ENCODE results near the gene DNM3.

DNM3 gene

DNA sequence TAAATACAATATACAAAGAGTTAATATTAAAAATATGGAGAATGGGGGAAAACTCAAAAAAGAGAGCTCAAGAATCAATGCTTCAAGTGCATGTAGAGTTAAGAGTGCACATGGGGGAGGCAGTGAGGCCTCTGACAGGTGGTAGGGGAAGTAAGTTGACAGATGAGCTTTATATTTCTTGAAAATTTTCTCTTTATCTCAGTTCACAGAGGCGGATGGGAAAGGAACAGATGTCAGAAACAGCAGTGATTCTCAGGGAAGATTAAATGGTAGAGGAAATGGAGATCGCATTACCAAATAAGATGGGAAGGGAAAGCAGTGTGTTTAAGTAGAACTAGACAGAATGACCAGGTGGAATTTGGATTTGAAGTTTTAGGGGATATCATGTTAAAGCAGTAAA lies 379.1 kb downstream of the DNM3 start:
- H3K9me3 Mint-ChIP-seq = no peaks in the 10 kb centered on the region
- ATAC-seq (replicated peaks; ENCODE audit: extremely low read depth, poor library complexity, severe bottlenecking) (no peak), DNase-seq (ENCODE audit: low spot score in 2 of 2) (no peak)
- H3K4me1 Mint-ChIP-seq = no peaks in the 10 kb centered on the region
- H3K4me3 Mint-ChIP-seq = no peak overlapping the region
- H3K36me3 Mint-ChIP-seq (ENCODE audit: insufficient read depth) = no peaks in the 10 kb centered on the region
- H3K27me3 Mint-ChIP-seq = no peaks in the 10 kb centered on the region
- H3K27ac Mint-ChIP-seq (ENCODE audit: low read depth) = no peak overlapping the region

DNA sequence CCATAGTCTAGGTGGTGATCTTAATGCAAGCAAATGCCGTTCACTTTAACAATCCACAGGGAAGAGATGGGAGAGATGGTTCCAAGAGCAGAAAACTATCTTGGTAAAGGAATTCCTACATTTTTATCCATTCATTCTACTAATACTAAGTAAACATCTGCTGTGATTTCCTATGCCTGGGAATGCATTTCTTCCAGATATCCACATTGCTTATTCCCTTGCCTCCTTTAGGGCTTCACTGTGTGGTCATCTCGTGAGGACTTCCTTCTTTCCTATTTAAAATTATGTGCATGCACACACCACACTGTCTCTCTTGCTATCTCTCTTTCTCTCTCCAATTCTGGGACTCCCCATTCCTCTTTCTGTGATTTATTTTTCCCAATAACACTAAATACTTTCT lies 380.1 kb downstream of the DNM3 start:
- H3K27ac Mint-ChIP-seq (ENCODE audit: low read depth) = no peak overlapping the region
- no peak for ATAC-seq (replicated peaks; ENCODE audit: extremely low read depth, poor library complexity, severe bottlenecking)

DNA sequence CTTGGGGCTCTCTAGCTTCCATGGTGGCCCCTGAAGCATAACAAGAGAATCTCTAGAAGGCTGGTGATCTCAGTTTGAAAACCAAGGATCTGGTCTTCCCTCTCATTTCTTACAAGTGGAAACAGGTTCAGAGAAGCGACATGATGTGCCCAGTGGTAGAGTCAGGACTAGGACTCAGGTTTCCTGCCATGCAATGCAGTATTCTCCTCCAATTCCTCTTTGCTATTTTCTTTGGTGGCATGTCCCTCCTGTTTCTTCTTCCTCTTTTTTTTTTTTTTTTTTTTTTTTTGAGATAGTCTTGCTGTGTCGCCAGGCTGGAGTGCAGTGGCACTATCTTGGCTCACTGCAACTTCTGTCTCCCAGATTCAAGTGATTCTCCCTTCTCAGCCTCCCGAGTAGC lies 383.6 kb downstream of the DNM3 start:
- DNase-seq (ENCODE audit: low spot score in 2 of 2) = no peak
- ATAC-seq (replicated peaks; ENCODE audit: extremely low read depth, poor library complexity, severe bottlenecking) = no peak
- Mint-ChIP-seq H3K9me3 (no peaks in the 10 kb centered on the region), H3K36me3 (ENCODE audit: insufficient read depth) (no peaks in the 10 kb centered on the region), H3K27me3 (no peaks in the 10 kb centered on the region), H3K4me1 (peaks cover 2% of the 10 kb centered on the region), H3K27ac (ENCODE audit: low read depth) (no peak overlapping the region), H3K4me3 (no peak overlapping the region)

More for the DNA sequence above, 380.1 kb downstream of the DNM3 start:
- DNase-seq (ENCODE audit: low spot score in 2 of 2) = no peak
- H3K9me3 Mint-ChIP-seq = no peaks in the 10 kb centered on the region
- no peaks in the 10 kb centered on the region for H3K27me3 Mint-ChIP-seq
- H3K36me3 Mint-ChIP-seq (ENCODE audit: insufficient read depth) = no peaks in the 10 kb centered on the region
- H3K4me1 Mint-ChIP-seq = no peaks in the 10 kb centered on the region
- H3K4me3 Mint-ChIP-seq = no peak overlapping the region

DNA sequence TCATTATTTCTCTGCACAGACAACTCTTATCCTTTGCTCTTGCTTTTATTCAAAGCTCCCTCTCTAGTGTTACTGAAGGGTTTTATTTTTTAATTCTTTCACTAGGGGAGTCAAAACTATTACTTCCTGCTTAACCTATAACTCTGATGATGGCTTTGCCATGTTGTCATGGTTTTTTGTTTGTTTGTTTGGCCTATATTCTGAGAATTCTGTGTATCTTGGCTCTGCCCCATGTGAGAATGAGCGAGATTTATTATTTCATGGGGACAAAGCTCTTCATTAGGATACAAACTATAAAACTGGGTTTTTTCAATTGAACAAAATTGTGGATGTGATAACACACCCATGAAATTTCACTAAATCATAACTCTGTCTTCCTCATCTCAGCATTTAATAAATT lies 388.6 kb downstream of the DNM3 start:
- H3K4me1 Mint-ChIP-seq = peaks cover 10% of the 10 kb centered on the region
- no peaks in the 10 kb centered on the region for H3K36me3 Mint-ChIP-seq (ENCODE audit: insufficient read depth)
- peaks cover 16% of the 10 kb centered on the region for H3K9me3 Mint-ChIP-seq
- H3K27me3 Mint-ChIP-seq = peaks cover 7% of the 10 kb centered on the region
- DNase-seq (ENCODE audit: low spot score in 2 of 2) (no peak), ATAC-seq (replicated peaks; ENCODE audit: extremely low read depth, poor library complexity, severe bottlenecking) (no peak)
- H3K27ac Mint-ChIP-seq (ENCODE audit: low read depth) = no peak overlapping the region
- no peak overlapping the region for H3K4me3 Mint-ChIP-seq

DNA sequence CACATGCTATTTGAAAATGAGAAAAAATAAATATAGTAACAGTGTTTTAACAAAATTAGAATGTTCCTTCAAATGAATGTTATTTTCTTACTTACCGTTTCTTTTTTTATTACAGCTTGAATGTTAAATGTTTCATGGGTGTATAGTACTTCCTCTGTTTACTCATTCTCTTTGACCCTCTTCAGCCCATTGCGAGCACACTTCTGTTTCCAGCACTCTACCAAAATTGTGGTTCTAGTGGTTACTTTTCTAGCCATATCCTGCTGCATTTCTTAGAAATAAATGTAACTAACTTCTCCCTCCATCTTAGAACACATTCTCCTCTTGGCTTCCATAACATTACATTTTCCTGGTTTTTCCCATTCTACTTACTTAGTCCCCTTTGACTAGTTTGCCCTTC lies 389.2 kb downstream of the DNM3 start:
- Mint-ChIP-seq H3K36me3 (ENCODE audit: insufficient read depth) (no peaks in the 10 kb centered on the region), H3K4me3 (no peak overlapping the region), H3K27ac (ENCODE audit: low read depth) (no peak overlapping the region), H3K4me1 (peaks cover 10% of the 10 kb centered on the region), H3K27me3 (peaks cover 7% of the 10 kb centered on the region), H3K9me3 (peaks cover 16% of the 10 kb centered on the region)
- no peak for DNase-seq (ENCODE audit: low spot score in 2 of 2)
- ATAC-seq (replicated peaks; ENCODE audit: extremely low read depth, poor library complexity, severe bottlenecking) = no peak

DNA sequence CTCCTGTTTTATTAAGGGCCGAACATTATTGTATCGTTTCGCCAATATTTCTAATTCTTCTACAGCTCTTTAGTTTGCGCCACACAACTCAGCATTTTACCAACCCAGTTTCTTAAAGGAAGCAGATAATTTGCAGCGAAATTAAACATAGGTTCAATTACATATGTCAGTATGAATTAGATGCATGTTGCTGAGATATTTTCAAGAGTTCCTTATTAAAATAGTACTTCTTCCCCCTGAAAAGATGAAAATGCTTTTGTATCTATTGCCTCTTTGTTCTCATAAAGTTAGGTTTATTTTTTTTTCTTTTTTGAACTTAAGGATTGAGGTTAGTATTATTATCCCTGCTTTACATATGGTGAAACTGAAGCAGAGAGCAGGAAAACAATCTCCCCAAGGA lies 395.7 kb downstream of the DNM3 start:
- Mint-ChIP-seq H3K27me3 (peaks cover 1% of the 10 kb centered on the region), H3K4me3 (no peak overlapping the region), H3K27ac (ENCODE audit: low read depth) (no peak overlapping the region), H3K4me1 (no peaks in the 10 kb centered on the region), H3K36me3 (ENCODE audit: insufficient read depth) (no peaks in the 10 kb centered on the region), H3K9me3 (peaks cover 5% of the 10 kb centered on the region)
- no peak for ATAC-seq (replicated peaks; ENCODE audit: extremely low read depth, poor library complexity, severe bottlenecking)
- DNase-seq (ENCODE audit: low spot score in 2 of 2) = no peak

DNA sequence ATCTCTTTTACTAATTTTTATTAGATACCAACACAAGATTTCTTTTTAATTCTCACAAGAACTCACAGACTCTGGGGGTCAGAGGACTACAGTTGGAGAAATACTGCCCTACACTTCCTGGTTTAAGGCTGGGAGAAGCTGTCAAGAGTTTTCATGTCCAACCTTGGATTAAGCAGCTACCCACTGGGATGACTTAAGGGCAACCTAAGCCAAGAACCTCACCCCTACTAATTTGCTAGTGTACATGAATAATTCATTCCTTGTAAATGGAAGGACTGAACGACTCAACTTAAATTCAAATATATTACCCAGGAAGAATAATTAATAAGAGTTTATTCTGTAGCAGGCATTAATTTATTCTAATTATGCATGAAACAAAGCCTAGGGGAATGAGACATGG lies 396.9 kb downstream of the DNM3 start:
- Mint-ChIP-seq H3K4me1 (no peaks in the 10 kb centered on the region), H3K36me3 (ENCODE audit: insufficient read depth) (no peaks in the 10 kb centered on the region), H3K27ac (ENCODE audit: low read depth) (no peak overlapping the region), H3K4me3 (no peak overlapping the region), H3K9me3 (no peaks in the 10 kb centered on the region), H3K27me3 (no peaks in the 10 kb centered on the region)
- DNase-seq (ENCODE audit: low spot score in 2 of 2) (no peak), ATAC-seq (replicated peaks; ENCODE audit: extremely low read depth, poor library complexity, severe bottlenecking) (no peak)

DNA sequence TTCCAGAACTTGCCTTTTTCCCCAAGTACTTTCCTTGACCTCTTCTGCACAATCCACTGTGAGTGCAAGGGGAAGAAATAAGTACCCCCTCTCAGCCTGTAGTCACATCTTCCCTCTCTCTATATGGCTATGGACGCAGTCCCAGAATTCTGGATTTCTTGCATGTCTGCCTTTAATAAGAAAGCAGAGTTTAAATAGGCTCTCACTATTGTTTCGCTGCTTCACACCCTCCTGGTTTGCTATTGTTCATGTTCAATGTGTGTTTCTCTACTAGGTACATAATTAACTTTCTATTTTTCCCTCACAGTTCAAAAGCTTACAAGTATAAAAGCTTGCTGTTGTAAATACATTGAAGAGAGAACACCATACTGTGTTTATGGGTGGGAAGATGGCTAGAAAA lies 397.7 kb downstream of the DNM3 start:
- ATAC-seq (replicated peaks; ENCODE audit: extremely low read depth, poor library complexity, severe bottlenecking) (no peak), DNase-seq (ENCODE audit: low spot score in 2 of 2) (no peak)
- H3K27ac Mint-ChIP-seq (ENCODE audit: low read depth) = no peak overlapping the region
- no peaks in the 10 kb centered on the region for H3K9me3 Mint-ChIP-seq
- H3K4me3 Mint-ChIP-seq = no peak overlapping the region
- H3K36me3 Mint-ChIP-seq (ENCODE audit: insufficient read depth) = no peaks in the 10 kb centered on the region
- no peaks in the 10 kb centered on the region for H3K4me1 Mint-ChIP-seq
- no peaks in the 10 kb centered on the region for H3K27me3 Mint-ChIP-seq

DNA sequence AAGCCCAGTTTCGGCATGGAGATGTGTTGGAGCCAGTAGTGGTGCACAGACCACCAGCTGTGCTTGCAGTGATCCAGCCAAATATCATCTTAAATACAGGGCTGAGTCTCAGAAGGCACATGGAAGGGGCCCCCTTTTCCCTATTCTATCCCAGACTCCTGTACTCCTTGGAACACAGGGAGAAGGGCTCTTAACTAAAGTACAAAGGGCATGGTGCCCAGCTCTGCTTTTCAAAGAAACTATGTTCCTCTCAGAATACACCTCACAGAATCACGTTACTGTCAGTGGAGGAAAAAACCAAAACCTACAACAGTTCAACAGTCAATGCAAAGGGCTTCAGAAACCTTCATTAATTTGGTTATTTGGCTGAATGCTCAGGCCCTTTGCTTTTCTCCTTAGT lies 398.6 kb downstream of the DNM3 start:
- no peak overlapping the region for H3K4me3 Mint-ChIP-seq
- no peaks in the 10 kb centered on the region for H3K27me3 Mint-ChIP-seq

DNA sequence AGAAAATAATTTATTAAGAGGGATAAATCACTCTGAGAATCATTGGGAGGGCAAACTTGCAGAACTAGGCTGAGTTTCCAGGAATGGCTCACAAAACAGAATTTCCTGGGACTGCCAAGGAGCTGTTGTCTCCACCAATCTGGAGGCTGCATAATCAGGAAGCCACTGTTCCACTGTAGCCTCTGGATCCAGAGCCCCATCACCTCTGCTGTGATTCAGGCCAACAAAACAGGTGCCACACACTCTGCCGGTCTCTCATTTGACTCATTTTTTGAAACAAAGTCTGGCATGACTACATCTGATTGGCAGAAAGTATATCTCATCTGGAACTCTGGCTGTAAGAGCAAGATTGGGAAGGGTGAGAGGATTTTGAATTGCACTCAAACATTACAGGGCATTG lies 400.2 kb downstream of the DNM3 start:
- no peak for ATAC-seq (replicated peaks; ENCODE audit: extremely low read depth, poor library complexity, severe bottlenecking)
- H3K27ac Mint-ChIP-seq (ENCODE audit: low read depth) = no peak overlapping the region
- H3K9me3 Mint-ChIP-seq = no peaks in the 10 kb centered on the region
- no peak overlapping the region for H3K4me3 Mint-ChIP-seq
- no peaks in the 10 kb centered on the region for H3K36me3 Mint-ChIP-seq (ENCODE audit: insufficient read depth)
- H3K4me1 Mint-ChIP-seq = no peaks in the 10 kb centered on the region
- no peaks in the 10 kb centered on the region for H3K27me3 Mint-ChIP-seq
- no peak for DNase-seq (ENCODE audit: low spot score in 2 of 2)

More for the DNA sequence above, 398.6 kb downstream of the DNM3 start:
- H3K27ac Mint-ChIP-seq (ENCODE audit: low read depth) = no peak overlapping the region
- ATAC-seq (replicated peaks; ENCODE audit: extremely low read depth, poor library complexity, severe bottlenecking) (no peak), DNase-seq (ENCODE audit: low spot score in 2 of 2) (no peak)
- no peaks in the 10 kb centered on the region for H3K36me3 Mint-ChIP-seq (ENCODE audit: insufficient read depth)
- H3K4me1 Mint-ChIP-seq = no peaks in the 10 kb centered on the region
- H3K9me3 Mint-ChIP-seq = no peaks in the 10 kb centered on the region

DNA sequence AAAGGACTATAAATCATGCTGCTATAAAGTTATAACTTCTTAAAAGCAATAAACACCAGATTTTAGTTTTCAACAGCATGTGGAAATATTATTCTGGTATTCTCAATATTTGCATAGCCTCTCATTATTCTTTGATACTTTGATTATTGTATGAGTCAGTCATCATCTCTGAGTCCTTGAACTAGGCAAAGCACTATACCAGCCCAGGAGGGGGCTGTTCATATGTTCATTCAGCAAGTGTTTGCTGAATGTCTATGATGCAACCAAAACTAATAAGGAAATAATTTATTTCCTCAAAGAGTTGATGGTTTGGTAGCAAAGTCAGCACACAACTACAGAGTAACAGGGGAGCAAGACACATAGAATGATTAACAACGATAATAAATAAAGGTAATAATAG lies 403.6 kb downstream of the DNM3 start:
- DNase-seq (ENCODE audit: low spot score in 2 of 2) = no peak
- H3K27me3 Mint-ChIP-seq = no peaks in the 10 kb centered on the region
- no peaks in the 10 kb centered on the region for H3K9me3 Mint-ChIP-seq
- no peaks in the 10 kb centered on the region for H3K36me3 Mint-ChIP-seq (ENCODE audit: insufficient read depth)
- H3K27ac Mint-ChIP-seq (ENCODE audit: low read depth) = no peak overlapping the region
- H3K4me3 Mint-ChIP-seq = no peak overlapping the region
- ATAC-seq (replicated peaks; ENCODE audit: extremely low read depth, poor library complexity, severe bottlenecking) = no peak
- no peaks in the 10 kb centered on the region for H3K4me1 Mint-ChIP-seq

DNA sequence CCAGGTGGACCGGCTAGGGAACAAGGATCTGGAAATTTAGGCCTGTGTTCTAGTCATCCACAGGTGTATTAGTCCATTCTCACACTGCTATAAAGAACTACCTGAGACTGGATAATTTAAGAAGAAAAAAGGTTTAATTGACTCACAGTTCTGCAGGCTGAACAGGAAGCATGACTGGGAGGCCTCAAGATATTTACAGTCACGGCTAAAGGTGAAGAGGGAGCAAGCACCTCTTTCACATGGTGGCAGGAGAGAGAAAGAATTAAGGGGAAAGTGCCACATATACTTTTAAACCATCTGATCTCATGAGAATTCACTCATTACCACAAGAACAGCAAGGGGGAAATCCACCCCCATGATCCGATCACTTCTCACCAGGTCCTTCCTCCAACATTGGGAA lies 404.5 kb downstream of the DNM3 start:
- ATAC-seq (replicated peaks; ENCODE audit: extremely low read depth, poor library complexity, severe bottlenecking) = no peak
- DNase-seq (ENCODE audit: low spot score in 2 of 2) = no peak
- no peaks in the 10 kb centered on the region for H3K27me3 Mint-ChIP-seq
- no peaks in the 10 kb centered on the region for H3K4me1 Mint-ChIP-seq
- no peaks in the 10 kb centered on the region for H3K9me3 Mint-ChIP-seq
- no peak overlapping the region for H3K27ac Mint-ChIP-seq (ENCODE audit: low read depth)
- H3K36me3 Mint-ChIP-seq (ENCODE audit: insufficient read depth) = no peaks in the 10 kb centered on the region
- H3K4me3 Mint-ChIP-seq = no peak overlapping the region

DNA sequence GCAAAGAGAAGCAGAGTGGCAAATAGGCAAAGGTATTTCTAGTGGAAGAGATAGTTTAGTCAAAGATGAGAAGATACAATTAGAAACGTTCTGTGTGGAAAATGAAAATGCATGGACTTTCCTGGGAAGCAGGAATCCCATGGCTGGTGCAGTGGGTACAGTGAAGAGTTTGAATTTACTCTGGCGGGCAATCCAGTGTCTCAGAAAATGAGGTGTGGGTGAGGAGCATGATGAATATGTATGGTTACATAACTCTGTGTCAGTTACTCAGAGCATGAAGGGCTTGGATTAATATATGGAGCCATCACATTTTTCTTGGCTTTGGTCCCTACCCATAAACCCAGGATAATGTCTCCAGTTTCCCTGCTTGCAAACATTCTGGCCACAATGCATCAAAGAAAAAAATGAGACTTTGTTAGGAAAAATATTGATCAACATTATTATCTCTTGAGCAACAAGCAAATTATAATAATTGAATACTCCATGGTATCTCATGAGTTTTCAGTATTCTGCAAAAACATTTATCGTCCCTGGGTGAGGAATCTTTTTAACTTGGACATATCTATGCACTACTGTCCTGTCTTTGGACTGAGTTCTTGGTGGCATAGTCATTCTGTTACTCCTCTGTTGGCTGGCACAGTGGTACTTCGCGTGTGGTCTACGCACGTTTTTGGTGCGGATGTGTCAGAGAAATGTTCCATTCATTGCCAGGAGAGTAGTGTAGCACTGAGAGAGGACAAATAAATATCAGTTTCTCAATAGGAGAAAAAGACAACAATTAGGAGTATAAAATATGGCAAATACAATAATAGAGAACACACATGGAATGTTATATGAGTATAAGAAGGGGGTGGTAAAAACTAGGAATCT lies 405.5 kb downstream of the DNM3 start:
- no peaks in the 10 kb centered on the region for H3K4me1 Mint-ChIP-seq
- ATAC-seq (replicated peaks; ENCODE audit: extremely low read depth, poor library complexity, severe bottlenecking) = no peak
- no peak overlapping the region for H3K27ac Mint-ChIP-seq (ENCODE audit: low read depth)
- DNase-seq (ENCODE audit: low spot score in 2 of 2) = no peak
- H3K4me3 Mint-ChIP-seq = no peak overlapping the region
- no peaks in the 10 kb centered on the region for H3K27me3 Mint-ChIP-seq
- H3K36me3 Mint-ChIP-seq (ENCODE audit: insufficient read depth) = no peaks in the 10 kb centered on the region
- H3K9me3 Mint-ChIP-seq = no peaks in the 10 kb centered on the region

Data from central memory CD8-positive, alpha-beta T cell (primary cell).